Renal cortical epithelial cell (primary cell): ENCODE measurements around the gene MEF2D. TPM values are rescaled to one million over a fixed set of nuclear protein-coding genes. Genes with fewer than 3 reads are reported as not detected.

Source experiments
- DNase-seq: peaks from one replicate; pipeline ENCODE4 v3.0.0-alpha.2; 2011; ENCODE audit warnings: low read depth
- total RNA-seq: library from RNA; depleted of rRNA; stranded (reverse); fragments of >200 nt; gene quantifications from 2 replicates; pipeline ENCODE4 v1.2.3, GENCODE V29; 2014

The MEF2D gene
- total RNA-seq, 1 donor from 2014 or later = 10.0 TPM

DNA sequence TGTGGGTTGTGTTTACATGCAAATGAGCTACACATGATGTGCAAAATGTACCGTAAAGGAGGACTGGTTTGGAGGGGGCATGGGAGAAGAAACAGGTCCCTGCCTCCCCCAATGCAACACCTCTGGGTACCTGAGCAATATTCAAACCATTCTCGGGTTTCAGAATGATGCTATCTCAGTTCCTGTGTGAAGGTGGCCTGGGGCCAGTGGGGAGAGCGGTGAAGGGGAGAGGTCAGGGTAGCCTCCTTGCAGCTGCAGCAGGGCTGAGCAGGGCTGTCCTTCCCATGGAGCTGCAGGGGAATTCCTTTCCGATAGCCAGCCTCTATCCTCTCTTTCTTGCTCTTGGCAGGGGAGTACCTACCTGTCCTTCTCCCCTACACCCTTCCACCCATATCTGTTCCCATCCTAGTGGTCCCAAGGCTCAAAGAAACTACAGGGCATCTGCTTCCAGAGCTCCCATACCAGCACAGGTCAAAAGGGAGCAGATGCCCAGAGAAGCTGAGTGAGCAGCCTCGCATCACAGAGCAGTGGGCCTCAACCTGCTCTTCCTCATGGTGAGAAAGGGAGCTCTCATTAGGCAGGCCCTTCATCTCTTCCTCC, 11.9 kb downstream of the MEF2D start:
- no peak for DNase-seq

DNA sequence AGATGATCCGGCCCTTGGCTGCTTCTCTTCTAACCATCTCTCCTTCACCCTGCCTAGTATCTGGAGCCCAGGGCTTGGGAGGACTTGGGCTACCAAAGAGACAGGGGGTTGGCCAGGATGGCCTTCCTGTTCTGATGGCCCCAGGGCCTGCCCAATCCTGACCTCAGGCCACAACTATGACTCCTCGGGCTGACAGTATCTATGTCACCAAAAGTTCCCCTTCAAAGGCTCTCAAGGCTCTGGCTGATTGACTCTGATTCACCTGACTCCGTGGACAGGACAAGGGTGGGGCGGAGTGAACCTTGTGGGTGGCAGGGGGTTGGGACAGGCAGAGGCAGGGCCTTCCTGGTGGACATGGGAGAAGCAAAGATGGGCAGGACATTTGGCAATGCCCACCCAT, 12.7 kb downstream of the MEF2D start:
- DNase-seq = peak; percentile 48

- no peak for DNase-seq
These were observed 13.9 kb downstream of the MEF2D start for GRCh38 chr1:156486421-156487344.

DNA sequence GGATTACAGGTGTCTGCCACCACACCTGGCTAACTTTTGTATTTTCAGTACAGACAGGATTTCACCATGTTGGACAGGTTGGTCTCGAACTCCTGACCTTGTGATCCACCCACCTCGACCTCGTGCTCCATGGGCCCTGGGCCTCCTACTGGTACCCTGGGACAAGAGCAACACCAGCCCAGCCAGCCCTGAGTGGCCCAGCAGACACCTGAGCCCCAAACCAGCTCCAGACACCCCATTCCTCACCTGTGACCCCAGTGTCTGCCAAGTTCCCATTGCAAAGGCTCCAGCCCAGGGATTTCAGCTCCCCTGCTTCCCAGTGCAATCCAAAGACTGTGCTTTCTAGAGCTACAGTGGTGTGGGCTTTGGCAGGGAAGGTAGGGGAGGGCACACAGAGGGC, 14.6 kb downstream of the MEF2D start:
- no peak for DNase-seq

GRCh38 chr1:156484480-156485058, 16.0 kb downstream of the MEF2D start:
- DNase-seq = no peak

DNA sequence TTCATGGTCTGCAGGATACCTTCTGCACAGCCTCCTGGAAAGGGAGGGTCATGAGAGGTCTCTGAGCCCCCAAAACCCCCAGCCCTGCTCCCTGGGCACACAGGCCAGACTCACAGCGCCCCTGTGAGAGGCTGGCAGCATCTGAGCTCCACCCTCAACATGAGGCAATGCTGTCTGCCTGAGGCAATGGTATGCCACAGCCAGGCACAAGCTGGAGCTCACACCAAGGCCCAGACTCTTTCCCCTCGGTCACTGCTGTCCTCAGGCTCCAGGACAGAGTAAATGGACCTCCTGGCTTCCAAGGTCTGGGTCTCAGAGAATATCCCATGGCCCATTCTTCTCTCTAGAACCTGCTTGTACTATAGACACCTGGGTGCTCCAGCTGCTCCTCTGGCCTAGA, 17.2 kb downstream of the MEF2D start:
- no peak for DNase-seq

DNA sequence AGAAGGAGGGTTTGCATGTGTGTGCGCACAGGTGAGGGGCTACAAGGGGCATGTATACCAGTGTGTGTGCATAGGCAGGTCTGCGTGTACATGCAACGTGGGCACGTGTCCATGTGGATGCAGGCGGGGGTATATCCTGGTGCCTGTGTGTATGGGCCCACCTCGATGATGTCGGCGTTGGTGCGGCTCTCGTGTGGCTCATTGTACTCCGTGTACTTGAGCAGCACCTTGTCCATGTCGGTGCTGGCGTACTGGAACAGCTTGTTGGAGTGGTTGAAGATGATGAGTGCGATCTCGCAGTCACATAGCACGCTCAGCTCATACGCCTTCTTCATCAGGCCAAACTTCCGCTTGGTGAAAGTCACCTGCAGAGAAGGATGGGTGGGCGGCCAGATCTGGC, 18.3 kb downstream of the MEF2D start:
- no peak for DNase-seq

DNA sequence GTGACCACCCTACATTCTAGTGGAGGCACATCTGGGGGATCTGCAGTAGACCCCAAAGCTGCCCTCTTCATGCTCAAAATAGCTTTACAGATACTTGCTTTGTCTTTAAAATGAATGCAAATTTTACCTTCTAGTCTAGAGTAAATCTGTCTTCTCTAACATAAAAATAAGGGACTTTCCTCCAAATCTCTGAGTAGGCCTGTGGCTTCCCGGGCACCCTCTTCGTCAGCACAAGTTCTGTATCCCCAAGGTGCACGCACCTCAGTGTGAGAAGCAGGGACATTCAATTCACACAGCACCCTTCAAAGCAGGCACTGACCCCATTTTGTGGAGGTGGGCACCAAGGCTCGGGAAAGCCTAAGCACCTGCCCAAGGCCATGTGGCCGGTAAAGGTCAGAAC, 19.0 kb downstream of the MEF2D start:
- no peak for DNase-seq

GRCh38 chr1:156480411-156481192, 20.0 kb downstream of the MEF2D start:
- DNase-seq = no peak

- DNase-seq = no peak
These were observed 20.6 kb downstream of the MEF2D start for GRCh38 chr1:156480016-156480370.

GRCh38 chr1:156479093-156480015, 21.2 kb downstream of the MEF2D start:
- no peak for DNase-seq

GRCh38 chr1:156478250-156478627, 22.3 kb downstream of the MEF2D start:
- DNase-seq = no peak

DNA sequence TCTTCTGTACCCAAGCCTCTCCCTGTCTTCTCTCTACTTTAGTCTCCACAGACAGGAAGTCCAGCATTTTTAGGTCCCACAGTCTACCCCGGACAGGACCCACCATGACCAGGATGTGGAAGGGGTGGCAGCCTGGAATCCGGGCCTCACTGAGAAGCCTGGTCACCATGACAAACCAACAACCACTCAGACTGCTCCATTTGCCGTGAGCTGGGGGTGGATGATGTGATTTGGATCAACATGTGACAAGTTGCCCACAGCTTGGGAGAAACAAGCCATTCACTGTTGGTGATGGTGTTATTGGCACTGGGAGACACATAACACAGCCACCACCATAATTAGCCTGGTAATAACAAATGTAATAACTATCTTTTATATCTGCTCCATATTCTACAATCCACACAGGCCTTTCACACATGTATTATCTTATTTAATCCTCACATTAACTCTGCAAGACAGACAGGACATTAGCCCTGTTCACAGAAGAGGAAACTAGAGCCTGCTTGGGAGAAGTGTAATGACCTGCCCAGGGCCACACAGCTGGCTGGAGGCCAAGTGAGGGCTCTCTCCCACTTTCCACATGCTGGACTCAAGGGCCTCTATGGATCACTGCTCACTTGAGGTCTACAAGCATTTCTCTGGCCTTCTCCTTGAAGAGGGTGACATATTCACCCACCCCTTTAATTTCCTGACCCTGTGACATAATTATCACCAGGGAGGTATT, 22.9 kb downstream of the MEF2D start:
- no peak for DNase-seq

DNA sequence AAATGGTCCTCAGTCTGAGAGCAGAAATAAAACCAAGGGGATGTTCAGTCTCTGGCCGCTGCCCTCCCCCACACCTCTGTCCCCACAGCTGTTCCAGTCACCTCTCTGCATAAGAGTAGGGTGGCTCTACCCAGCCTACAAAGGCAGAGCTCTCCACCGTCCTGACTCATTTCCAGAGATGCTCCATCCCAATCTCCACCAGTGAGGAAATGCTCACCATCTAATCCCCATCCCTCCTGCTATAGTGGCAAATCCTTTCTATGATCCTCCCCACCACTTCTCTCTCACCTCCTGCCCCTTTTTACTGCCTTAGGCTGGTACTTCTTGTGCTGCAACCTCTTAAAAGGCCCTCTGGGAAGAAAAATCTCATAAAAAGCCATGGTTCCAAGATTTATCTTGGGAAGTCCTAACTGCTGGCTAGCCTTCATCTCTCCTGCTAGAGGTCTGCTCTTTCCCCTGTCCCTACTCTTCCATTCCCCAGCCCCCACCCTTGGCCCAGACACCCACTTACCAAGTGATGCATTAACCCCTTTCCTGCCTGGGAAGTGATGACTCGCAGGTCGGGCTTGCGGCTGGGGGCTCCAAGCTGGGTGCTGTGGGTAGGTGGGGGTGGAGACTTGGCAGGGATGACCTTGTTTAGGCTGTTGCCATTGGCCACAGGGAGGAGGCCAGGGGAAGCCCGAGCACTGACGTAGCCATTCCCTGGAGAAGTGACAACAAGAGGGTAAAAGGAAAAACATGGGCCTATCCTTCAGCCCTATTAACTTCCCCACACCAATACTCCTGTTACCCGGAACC, 23.9 kb downstream of the MEF2D start:
- DNase-seq = peak; percentile 77

- DNase-seq = no peak
These were observed 24.7 kb downstream of the MEF2D start for GRCh38 chr1:156475568-156476500.

- no peak for DNase-seq
These were observed 25.6 kb downstream of the MEF2D start for GRCh38 chr1:156474966-156475365.

- DNase-seq = peak; percentile 55
These were observed 28.8 kb downstream of the MEF2D start for GRCh38 chr1:156471496-156472490.
